Measurements from ENCODE around the gene PDYN. TPM values are rescaled to one million over a fixed set of nuclear protein-coding genes. Genes with fewer than 3 reads are reported as not detected.

Gene PDYN
- total RNA-seq, 4 donors from 2014 or later, result not detected

DNA sequence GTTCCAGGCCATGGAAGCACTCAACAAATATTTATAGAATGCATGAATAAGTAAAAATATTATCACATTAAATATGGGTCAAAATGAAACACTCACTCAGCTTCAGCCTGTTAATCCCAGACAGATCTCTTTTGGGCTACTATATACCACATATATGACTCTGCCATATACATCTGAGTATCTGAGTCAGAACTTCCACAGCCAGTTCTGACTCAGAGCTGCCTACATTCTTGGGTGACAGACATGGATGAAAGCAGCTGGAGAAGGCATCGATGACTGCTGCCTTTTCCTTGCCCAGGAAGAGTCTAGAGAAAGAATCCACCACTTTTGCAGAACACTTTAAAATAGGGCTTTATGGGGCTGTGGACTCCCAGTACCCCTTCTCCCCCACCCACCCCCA, 11.5 kb upstream of the PDYN start:
- WGBS, 2 donors (ENCODE audit: low coverage in 1 of 2), result 73% methylated on average over 1 of the region's 1 CpG; no CpG with 5 or more reads in 1 of the 2 donors
- Histone ChIP-seq H3K27me3 (peaks cover 22% of the 10 kb centered on the region), H3K4me1 (no peaks in the 10 kb centered on the region), H3K36me3 (no peaks in the 10 kb centered on the region), H3K4me3 (no peak overlapping the region), H3K27ac (no peak overlapping the region), H3K9me3 (no peaks in the 10 kb centered on the region)
- no peak for TF ChIP-seq CTCF (IDR thresholded peaks at IDR 0.05)
- TF ChIP-seq EP300 (IDR thresholded peaks at IDR 0.05; ENCODE audit: low read depth), result no peak
- TF ChIP-seq POLR2A (IDR thresholded peaks at IDR 0.05), result no peak
- no peak for TF ChIP-seq POLR2AphosphoS5 (IDR thresholded peaks at IDR 0.05)
- intact Hi-C loops (cut with DNase I; ENCODE audit: low total_unique reads) (no loop called here), in situ Hi-C loops (cut with MboI; ENCODE audit: low pct_ligation_motif_present in 1 of 4, low pct_unique_long_range_greater_than_20kb in 1 of 4, low sequenced_read_pairs in 3 of 4) (no loop called here)
- DNase-seq, result no peak

DNA sequence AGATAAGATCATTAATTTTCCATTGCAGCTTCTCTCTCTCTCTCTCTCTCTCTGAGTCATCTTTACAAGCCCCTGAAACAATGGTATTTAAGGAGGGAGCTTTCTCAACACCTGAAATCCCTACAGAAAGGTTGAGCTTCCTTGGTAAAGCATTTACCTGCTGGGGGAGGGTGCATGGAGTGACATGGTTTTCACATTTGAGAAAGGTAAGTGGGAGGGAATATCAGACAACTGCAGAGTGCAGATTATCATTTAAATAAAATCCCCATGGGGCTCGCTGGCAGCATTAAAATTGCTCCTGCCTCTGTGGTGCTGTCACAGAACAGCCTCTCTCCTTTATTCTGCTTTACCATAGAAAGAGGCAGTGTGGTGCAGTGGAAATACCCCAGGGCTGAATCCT, 10.3 kb upstream of the PDYN start:
- WGBS, 2 donors (ENCODE audit: low coverage in 1 of 2), result 4 to 20% methylated on average over 1 of the region's 1 CpG
- no peak overlapping the region for H3K27ac ChIP-seq
- DNase-seq, result no peak
- in situ Hi-C loops (cut with MboI; ENCODE audit: low pct_ligation_motif_present in 1 of 4, low pct_unique_long_range_greater_than_20kb in 1 of 4, low sequenced_read_pairs in 3 of 4) (no loop called here), intact Hi-C loops (cut with DNase I; ENCODE audit: low total_unique reads) (no loop called here)
- H3K4me1 ChIP-seq, result no peaks in the 10 kb centered on the region
- H3K36me3 ChIP-seq, result no peaks in the 10 kb centered on the region
- peaks cover 18% of the 10 kb centered on the region for H3K27me3 ChIP-seq
- TF ChIP-seq POLR2AphosphoS5 (IDR thresholded peaks at IDR 0.05), result no peak
- TF ChIP-seq POLR2A (IDR thresholded peaks at IDR 0.05), result no peak
- TF ChIP-seq EP300 (IDR thresholded peaks at IDR 0.05; ENCODE audit: low read depth), result no peak
- TF ChIP-seq CTCF (IDR thresholded peaks at IDR 0.05), result no peak
- H3K9me3 ChIP-seq, result no peaks in the 10 kb centered on the region
- H3K4me3 ChIP-seq, result no peak overlapping the region

DNA sequence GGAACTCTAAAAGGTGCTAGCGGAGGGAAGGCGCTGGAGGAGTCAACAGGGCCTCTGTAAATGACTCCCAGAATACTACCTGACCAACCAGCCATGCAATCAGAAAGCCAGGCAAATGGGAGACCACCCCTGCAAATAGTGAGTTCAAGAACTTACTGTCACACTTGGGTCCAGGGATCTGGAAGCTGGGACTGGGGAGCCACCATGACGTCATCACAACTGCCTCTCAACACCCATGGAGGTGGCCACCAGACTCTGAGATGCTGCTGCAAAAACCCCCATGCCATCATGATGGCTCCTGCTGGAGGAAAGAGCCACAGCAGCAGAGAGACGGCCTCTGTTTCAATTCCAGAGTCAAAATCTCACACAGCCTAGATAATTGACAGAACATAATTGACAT, 8.5 kb upstream of the PDYN start:
- 80 to 100% methylated on average over 2 to 4 of the region's 4 CpGs for WGBS, 2 donors (ENCODE audit: low coverage in 1 of 2)
- no peak overlapping the region for H3K4me3 ChIP-seq
- no peaks in the 10 kb centered on the region for H3K9me3 ChIP-seq
- H3K36me3 ChIP-seq, result no peaks in the 10 kb centered on the region
- intact Hi-C loops (cut with DNase I; ENCODE audit: low total_unique reads), result no loop called here
- TF ChIP-seq POLR2A (IDR thresholded peaks at IDR 0.05), result no peak
- TF ChIP-seq CTCF (IDR thresholded peaks at IDR 0.05), result no peak
- TF ChIP-seq POLR2AphosphoS5 (IDR thresholded peaks at IDR 0.05), result no peak
- TF ChIP-seq EP300 (IDR thresholded peaks at IDR 0.05; ENCODE audit: low read depth), result no peak
- no peaks in the 10 kb centered on the region for H3K4me1 ChIP-seq
- DNase-seq, result no peak
- H3K27ac ChIP-seq, result no peak overlapping the region
- in situ Hi-C loops (cut with MboI; ENCODE audit: low pct_ligation_motif_present in 1 of 4, low pct_unique_long_range_greater_than_20kb in 1 of 4, low sequenced_read_pairs in 3 of 4), result no loop called here
- peaks cover 34% of the 10 kb centered on the region for H3K27me3 ChIP-seq

DNA sequence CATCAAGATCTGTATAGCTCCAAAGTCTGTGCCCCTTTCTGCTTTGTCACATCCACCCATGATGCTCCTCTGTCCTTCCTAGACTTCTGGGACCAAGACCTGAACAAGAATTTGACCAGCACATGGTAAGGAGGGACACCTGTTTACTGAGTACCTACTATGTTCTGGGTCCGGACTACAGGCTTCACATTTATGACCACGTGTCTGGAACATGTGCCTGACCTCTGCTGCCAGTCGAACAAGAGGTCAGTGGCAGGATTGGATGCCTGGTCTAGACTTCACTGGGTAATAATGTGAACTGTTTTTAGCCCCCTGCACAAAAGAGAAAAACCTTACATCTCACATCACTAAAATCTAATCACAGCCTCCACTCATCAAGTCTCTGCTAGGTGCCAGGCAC, 7.3 kb upstream of the PDYN start:
- intact Hi-C loops (cut with DNase I; ENCODE audit: low total_unique reads), result no loop called here
- Histone ChIP-seq H3K4me1 (no peaks in the 10 kb centered on the region), H3K27me3 (peaks cover 40% of the 10 kb centered on the region), H3K27ac (no peak overlapping the region), H3K4me3 (no peak overlapping the region), H3K9me3 (no peaks in the 10 kb centered on the region), H3K36me3 (no peaks in the 10 kb centered on the region)
- no peak for TF ChIP-seq POLR2AphosphoS5 (IDR thresholded peaks at IDR 0.05)
- no peak for TF ChIP-seq POLR2A (IDR thresholded peaks at IDR 0.05)
- TF ChIP-seq EP300 (IDR thresholded peaks at IDR 0.05; ENCODE audit: low read depth), result no peak
- no peak for TF ChIP-seq CTCF (IDR thresholded peaks at IDR 0.05)
- in situ Hi-C loops (cut with MboI; ENCODE audit: low pct_ligation_motif_present in 1 of 4, low pct_unique_long_range_greater_than_20kb in 1 of 4, low sequenced_read_pairs in 3 of 4), result no loop called here
- no peak for DNase-seq
- WGBS, 2 donors (ENCODE audit: low coverage in 1 of 2), result 55% methylated on average over 3 of the region's 3 CpGs; no CpG with 5 or more reads in 1 of the 2 donors
